SK-N-DZ (cell line): ENCODE measurements around the gene ETS1.

ENCODE experiments used
- DNase-seq: peaks from one replicate; pipeline ENCODE4 v3.0.0-alpha.2; 2015; ENCODE audit warnings: low spot score

ETS1 gene

DNA sequence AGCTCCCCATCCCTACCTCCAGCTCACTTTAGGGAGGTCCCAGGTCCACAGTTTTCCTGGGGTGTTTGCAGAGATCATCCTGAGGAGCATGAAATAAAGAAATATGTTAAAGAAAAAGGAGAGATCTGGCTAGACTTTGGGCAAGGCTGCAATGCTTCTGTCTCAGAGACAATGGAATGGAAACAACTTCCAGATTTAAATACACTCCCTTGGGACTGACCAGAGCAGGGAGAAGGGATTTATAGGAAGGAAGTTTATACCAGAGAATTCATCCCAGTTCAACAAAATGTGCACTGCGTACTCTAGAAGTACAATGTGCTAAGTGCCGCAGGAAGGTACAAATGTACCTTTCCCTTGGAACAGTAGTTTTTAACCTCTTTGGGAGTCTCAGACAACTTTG, 40.4 kb downstream of the ETS1 start:
- no peak for DNase-seq

GRCh38 chr11:128544471-128545051, 42.8 kb downstream of the ETS1 start:
- DNase-seq, result no peak

GRCh38 chr11:128540469-128540868, 46.9 kb downstream of the ETS1 start:
- no peak for DNase-seq

- no peak for DNase-seq
These were observed 50.9 kb downstream of the ETS1 start for GRCh38 chr11:128536506-128536905.

GRCh38 chr11:128535468-128536457, 51.6 kb downstream of the ETS1 start:
- no peak for DNase-seq

DNA sequence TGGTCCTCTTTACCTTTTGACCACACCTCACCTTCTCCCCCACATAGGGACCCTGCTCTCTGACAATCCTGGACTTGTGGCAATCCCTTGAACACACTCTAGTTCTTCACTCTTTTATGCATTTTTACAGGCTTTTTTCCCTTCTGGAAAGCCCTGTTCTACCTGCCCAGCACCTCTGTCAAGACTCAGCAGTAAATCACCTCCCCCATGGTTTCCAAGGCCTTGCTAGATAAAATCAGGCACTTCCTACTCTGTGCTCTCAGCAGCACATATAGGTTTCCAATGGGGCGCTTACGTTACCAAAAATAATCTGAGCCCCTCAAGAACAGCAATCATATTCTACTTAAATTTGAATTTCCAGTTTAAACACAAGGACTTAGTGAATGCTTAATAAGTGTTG, 53.9 kb downstream of the ETS1 start:
- DNase-seq, result no peak

DNA sequence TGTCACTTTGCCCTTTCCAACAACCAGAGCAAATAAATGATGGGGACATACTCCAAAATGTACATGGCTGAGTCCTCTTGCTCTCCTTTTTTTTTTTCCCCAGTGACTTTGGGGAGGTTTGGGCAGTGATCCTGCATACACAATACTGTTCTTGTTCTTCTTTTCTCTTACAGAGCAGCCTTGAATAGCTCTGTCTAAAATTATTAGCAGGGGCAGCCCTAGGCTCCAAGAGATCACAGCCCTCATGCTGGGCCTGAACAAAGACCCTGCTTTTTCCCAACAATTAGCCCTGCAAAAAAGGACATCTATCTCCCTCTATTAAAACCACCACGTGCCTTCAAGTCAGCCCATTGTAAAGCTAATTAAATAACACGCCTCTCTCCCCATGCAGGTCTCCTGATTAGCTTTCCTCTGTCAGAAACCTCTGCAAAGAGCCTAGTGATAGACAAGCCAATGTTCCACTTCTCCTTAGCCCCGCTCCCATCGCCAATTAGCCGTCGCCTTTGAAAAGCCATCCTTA, 54.7 kb downstream of the ETS1 start:
- DNase-seq, result no peak

DNA sequence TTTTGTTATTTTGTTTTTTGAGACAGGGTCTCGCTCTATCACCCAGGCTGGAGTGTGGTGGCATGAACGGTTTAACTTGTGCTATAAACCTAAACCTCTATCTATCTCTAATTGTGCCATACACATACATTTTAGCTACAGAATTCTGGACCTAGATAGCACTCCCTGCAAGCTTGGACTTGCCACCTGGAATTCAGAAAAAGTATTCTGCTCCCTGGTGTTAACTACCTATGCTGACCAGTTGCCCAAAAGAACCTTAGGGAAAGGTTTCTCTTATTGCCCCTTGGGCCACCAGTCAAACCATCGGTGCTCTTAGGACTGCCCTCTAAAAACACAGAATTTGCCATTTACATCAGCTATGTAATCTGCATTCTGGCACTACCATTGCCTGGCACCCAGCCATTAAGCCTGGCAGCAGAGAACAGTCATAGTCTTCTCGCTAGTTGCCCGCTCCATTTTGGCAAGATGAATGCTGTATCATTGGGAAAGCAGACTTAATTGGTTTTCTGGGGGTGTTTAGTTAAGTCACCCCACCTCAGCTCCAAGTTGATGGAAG, 55.3 kb downstream of the ETS1 start:
- no peak for DNase-seq

- no peak for DNase-seq
These were observed 55.8 kb downstream of the ETS1 start for GRCh38 chr11:128531588-128531987.

DNA sequence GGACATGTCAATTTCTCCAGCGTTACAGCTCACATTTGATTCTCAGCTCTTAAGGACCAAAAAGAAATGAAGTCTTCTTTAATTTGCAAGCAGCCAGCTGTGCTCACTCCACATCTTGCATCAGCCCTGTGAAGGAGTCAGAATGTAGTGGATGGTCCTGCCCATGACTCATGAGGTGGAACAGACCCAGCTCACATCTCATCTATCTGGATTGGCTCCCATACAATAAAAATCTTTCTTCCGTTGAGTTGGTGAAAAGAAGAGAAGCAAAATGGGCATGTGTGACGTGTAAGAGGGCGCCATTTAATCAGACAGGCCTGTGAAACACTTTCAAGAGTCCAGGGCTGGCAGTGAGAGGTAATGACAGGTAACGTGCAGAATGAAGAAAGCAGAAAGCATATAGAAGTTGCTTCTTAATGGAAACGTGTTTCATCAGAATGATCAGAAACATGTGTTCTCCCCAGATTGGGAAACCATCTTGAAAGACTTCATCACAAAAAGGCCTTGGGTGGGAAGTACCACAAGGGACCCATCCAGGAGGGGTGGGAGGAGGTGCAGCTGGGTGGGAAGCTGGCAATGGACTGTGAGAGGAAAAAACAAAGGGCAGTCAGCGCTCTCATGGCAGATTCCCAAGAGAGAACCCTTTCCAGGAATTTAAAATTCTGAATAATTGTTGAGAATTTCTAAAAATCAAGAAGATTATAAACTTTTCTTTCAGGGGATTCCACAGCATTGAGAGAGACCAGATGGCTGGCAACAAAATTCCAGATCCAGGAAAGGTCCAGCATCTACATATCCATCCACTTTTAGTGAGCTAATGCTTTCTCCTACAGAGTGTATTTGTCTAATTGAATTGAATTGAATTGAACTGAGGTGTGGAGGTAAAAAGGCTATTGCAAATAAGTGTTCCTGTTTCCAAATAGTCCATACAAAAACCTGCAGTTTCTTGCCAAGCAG, 57.0 kb downstream of the ETS1 start:
- no peak for DNase-seq

DNA sequence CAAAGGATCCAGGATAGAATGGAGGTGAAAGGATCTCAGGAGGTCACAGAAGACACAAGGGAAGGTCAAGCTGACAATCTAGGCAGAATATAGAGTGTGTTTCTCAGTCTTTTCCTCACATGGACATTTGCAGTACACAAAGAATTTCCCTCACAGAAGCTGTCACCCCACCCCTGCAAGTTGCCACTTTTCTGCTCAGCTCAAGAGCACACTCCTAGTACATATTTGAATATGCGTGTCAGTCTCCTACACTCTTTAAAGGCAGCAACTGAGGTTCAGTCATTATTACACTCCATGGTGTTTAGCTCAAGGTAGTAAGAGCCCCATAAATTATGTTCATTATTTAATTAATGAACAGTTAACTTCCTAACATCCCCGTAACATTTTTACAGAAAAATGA, 59.1 kb downstream of the ETS1 start:
- DNase-seq, result no peak

DNA sequence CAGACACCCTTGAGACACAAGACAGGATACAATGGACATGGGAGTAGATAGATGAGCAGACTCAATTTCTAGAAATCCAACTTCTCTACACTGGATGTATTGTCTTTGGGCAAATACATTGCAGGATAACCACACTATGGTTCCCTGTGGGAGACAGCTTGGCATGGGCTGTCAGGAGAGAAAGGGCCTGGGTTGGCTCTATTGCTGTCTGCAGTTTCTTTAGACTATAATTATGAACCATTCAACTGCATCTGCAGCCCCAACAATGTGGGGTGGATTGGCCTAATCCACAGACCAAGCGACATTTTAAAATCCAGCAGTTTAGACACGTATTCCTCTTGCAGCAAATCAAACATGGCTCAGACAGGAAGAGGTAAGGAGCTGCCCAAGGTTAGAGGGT, 60.3 kb downstream of the ETS1 start:
- DNase-seq, result no peak

GRCh38 chr11:128525411-128526243, 61.7 kb downstream of the ETS1 start:
- no peak for DNase-seq

DNA sequence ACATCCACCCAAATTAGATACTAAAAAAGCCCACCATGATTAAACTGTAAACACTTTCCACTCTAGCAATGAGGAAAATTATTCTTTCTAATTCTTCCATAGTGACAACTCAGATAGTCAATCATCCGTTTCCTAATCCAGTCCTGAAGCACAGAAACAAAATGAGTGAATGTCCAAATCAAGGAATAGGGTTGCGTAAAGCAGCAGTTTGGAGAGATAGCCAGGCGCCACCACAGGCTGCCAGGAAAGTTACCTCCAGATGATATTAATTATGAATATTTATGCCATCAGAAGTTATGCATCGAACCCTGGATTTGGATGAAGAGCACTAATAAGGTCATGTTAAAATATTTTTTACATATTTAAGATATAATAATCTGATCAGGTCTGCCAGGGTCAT, 63.2 kb downstream of the ETS1 start:
- DNase-seq, result no peak

GRCh38 chr11:128523641-128524040, 63.7 kb downstream of the ETS1 start:
- DNase-seq, result no peak

GRCh38 chr11:128522943-128523518, 64.3 kb downstream of the ETS1 start:
- DNase-seq, result no peak

- DNase-seq, result peak; percentile 35
These were observed 65.1 kb downstream of the ETS1 start for GRCh38 chr11:128522055-128522942.

- DNase-seq, result no peak
These were observed 65.7 kb downstream of the ETS1 start for GRCh38 chr11:128521682-128522054.
